MCF 10A (cell line): ENCODE measurements around the gene EDC4. TPM values are rescaled to one million over a fixed set of nuclear protein-coding genes. Genes with fewer than 3 reads are reported as not detected.

Experiments
- BruUV-seq: library from RNA; stranded (reverse); fragments of 400-500 nt; replicated peaks from 2 replicates; lab custom pipeline; 2021; lab: Mats Ljungman, UMichigan
- CTCF ChIA-PET: fragments of 300-600 bp; sonication (Branson Sonifier 250); formaldehyde crosslinking; extraction: SDS; loops from one replicate; lab custom pipeline; 2021; ENCODE audit warnings: antibody characterized with exemption, inconsistent platforms; lab: Yijun Ruan, JAX
- POLR2A ChIA-PET: fragments of 300-600, 350-650 bp; sonication (Branson Sonifier 250); formaldehyde crosslinking; extraction: SDS; loops from one replicate; lab custom pipeline; 2020; ENCODE audit warnings: antibody characterized with exemption, inconsistent platforms; lab: Yijun Ruan, JAX
- DNase-seq: peaks from one replicate; pipeline ENCODE4 v3.0.0-alpha.2; 2018; ENCODE audit not compliant: unreplicated experiment
- H3K27ac Mint-ChIP-seq: one replicate; pipeline ENCODE4 v1.8.0; 2022; ENCODE audit warnings: mild to moderate bottlenecking, low read depth, mixed read lengths; ENCODE audit not compliant: unreplicated experiment
- H3K27me3 Mint-ChIP-seq: one replicate; pipeline ENCODE4 v1.8.0; 2022; ENCODE audit warnings: mixed read lengths; ENCODE audit not compliant: insufficient read depth, unreplicated experiment
- H3K36me3 Mint-ChIP-seq: one replicate; pipeline ENCODE4 v1.8.0; 2022; ENCODE audit warnings: mild to moderate bottlenecking, moderate library complexity, mixed read lengths; ENCODE audit not compliant: insufficient read depth, unreplicated experiment
- H3K4me1 Mint-ChIP-seq: one replicate; pipeline ENCODE4 v1.8.0; 2022; ENCODE audit warnings: mixed read lengths; ENCODE audit not compliant: insufficient read depth, unreplicated experiment
- H3K4me3 Mint-ChIP-seq: one replicate; pipeline ENCODE4 v1.8.0; 2022; ENCODE audit warnings: mild to moderate bottlenecking, moderate library complexity, mixed read lengths; ENCODE audit not compliant: unreplicated experiment
- H3K9me3 Mint-ChIP-seq: one replicate; pipeline ENCODE4 v1.8.0; 2022; ENCODE audit warnings: mixed read lengths; ENCODE audit not compliant: unreplicated experiment
- CTCF ChIP-seq: fragments of 200-600 bp; IDR thresholded peaks from one replicate; pipeline ENCODE4 v1.8.0; 2022; ENCODE audit warnings: antibody characterized with exemption, mild to moderate bottlenecking; ENCODE audit not compliant: unreplicated experiment
- intact Hi-C: fragments of 100-400 bp; cut with micrococcal nuclease; formaldehyde crosslinking; loops from 2 replicates; pipeline ENCODE4 v1.14.1; 2022
- total RNA-seq: library from RNA; stranded (reverse); gene quantifications from 2 replicates; pipeline ENCODE4 v1.2.3, GENCODE V29; 2022

The EDC4 gene
- total RNA-seq, 1 experiment from 2014 or later: 50.9 TPM

GRCh38 chr16:67842509-67843342 lies 30.1 kb upstream of the EDC4 start:
- Mint-ChIP-seq H3K36me3 (peaks cover 6% of the 10 kb centered on the region), H3K4me3 (peak overlapping the region; percentile 84), H3K4me1 (peaks cover 16% of the 10 kb centered on the region), H3K27ac (peak overlapping the region; percentile 86), H3K9me3 (no peaks in the 10 kb centered on the region), H3K27me3 (no peaks in the 10 kb centered on the region)
- intact Hi-C loops: loop anchor here (5.0 to 10.0 kb wide), 3 partner anchors 75 to 318 kb away; partner anchors contain the start of gene RIPOR1
- no TSS peak for BruUV-seq
- POLR2A ChIA-PET: interaction anchor here (0.7 to 8.4 kb wide), 5 partner anchors 18 to 93 kb away, joined by 3 to 141 read pairs (median 6); partner anchors contain the start of gene PSKH1
- DNase-seq: peak; percentile 37
- TF ChIP-seq CTCF: no peak
- CTCF ChIA-PET: interaction anchor here (0.7 to 4.2 kb wide), 10 partner anchors 9 to 85 kb away, joined by 3 to 45 read pairs (median 4); no protein-coding TSS in a partner anchor

- no peaks in the 10 kb centered on the region for H3K9me3 Mint-ChIP-seq
- intact Hi-C loops: loop anchor here (5.0 to 10.0 kb wide), 3 partner anchors 74 to 319 kb away; partner anchors contain the start of gene RIPOR1
- ChIA-PET POLR2A (interaction anchor here (0.7 to 8.4 kb wide), 10 partner anchors 10 to 124 kb away, joined by 3 to 141 read pairs (median 5); partner anchors contain the start of genes GFOD2, PSKH1 and PSMB10), CTCF (interaction anchor here (0.7 to 4.2 kb wide), 12 partner anchors 10 to 281 kb away, joined by 3 to 45 read pairs (median 4); partner anchors contain the start of gene CTCF)
- BruUV-seq: no TSS peak
- peak overlapping the region; percentile 84 for H3K4me3 Mint-ChIP-seq
- H3K27ac Mint-ChIP-seq: peak overlapping the region; percentile 19
- peaks cover 7% of the 10 kb centered on the region for H3K36me3 Mint-ChIP-seq
- peaks cover 16% of the 10 kb centered on the region for H3K4me1 Mint-ChIP-seq
- no peaks in the 10 kb centered on the region for H3K27me3 Mint-ChIP-seq
- TF ChIP-seq CTCF: no peak
- DNase-seq: no peak
These were observed 29.5 kb upstream of the EDC4 start for GRCh38 chr16:67843343-67843765.

GRCh38 chr16:67844497-67844896 lies 28.4 kb upstream of the EDC4 start:
- intact Hi-C loops: loop anchor here (1.0 to 10.0 kb wide), 5 partner anchors 16 to 320 kb away; partner anchors contain the start of gene RIPOR1

More at GRCh38 chr16:67844497-67844896, 28.4 kb upstream of the EDC4 start:
- CTCF ChIA-PET: interaction anchor here (0.6 to 4.2 kb wide), 20 partner anchors 10 to 417 kb away, joined by 3 to 45 read pairs (median 4); partner anchors contain the start of genes CTCF and NRN1L
- no peaks in the 10 kb centered on the region for H3K9me3 Mint-ChIP-seq
- BruUV-seq: no TSS peak
- DNase-seq: peak; percentile 69
- H3K36me3 Mint-ChIP-seq: peaks cover 16% of the 10 kb centered on the region
- no peaks in the 10 kb centered on the region for H3K27me3 Mint-ChIP-seq
- H3K4me3 Mint-ChIP-seq: peak overlapping the region; percentile 84
- TF ChIP-seq CTCF: peak; percentile 19
- H3K27ac Mint-ChIP-seq: no peak overlapping the region
- POLR2A ChIA-PET: interaction anchor here (0.8 to 8.4 kb wide), 18 partner anchors 11 to 868 kb away, joined by 3 to 141 read pairs (median 4); partner anchors contain the start of genes EDC4, GFOD2, NRN1L and PSKH1
- H3K4me1 Mint-ChIP-seq: peaks cover 16% of the 10 kb centered on the region
